ENCODE measurements around the gene GGA2.

Gene GGA2

GRCh38 chr16:23511731-23512130 lies 1.4 kb upstream of the GGA2 start:
- TF ChIP-seq EGR1 (IDR thresholded peaks at IDR 0.05) (no peak), USF1 (IDR thresholded peaks at IDR 0.05) (no peak), RAD21 (IDR thresholded peaks at IDR 0.05; ENCODE audit: low read depth) (no peak), FOXM1 (IDR thresholded peaks at IDR 0.05; ENCODE audit: borderline replicate concordance, low read depth) (no peak)

- TF ChIP-seq REST (IDR thresholded peaks at IDR 0.05; ENCODE audit: low read depth) (no peak), EP300 (IDR thresholded peaks at IDR 0.05; ENCODE audit: borderline replicate concordance) (no peak), TEAD4 (IDR thresholded peaks at IDR 0.05) (no peak), YY1 (IDR thresholded peaks at IDR 0.05; ENCODE audit: low read depth) (no peak), EGR1 (IDR thresholded peaks at IDR 0.05) (no peak), FOXM1 (IDR thresholded peaks at IDR 0.05; ENCODE audit: borderline replicate concordance, low read depth) (no peak), MAX (IDR thresholded peaks at IDR 0.05) (no peak), CEBPB (IDR thresholded peaks at IDR 0.05) (no peak), NFIC (IDR thresholded peaks at IDR 0.05) (no peak), CREB1 (IDR thresholded peaks at IDR 0.05; ENCODE audit: low read depth) (no peak), USF1 (IDR thresholded peaks at IDR 0.05) (no peak), TCF12 (IDR thresholded peaks at IDR 0.05; ENCODE audit: low read depth) (no peak), RAD21 (IDR thresholded peaks at IDR 0.05; ENCODE audit: low read depth) (no peak)
These were observed 521 bp downstream of the GGA2 start for GRCh38 chr16:23509782-23510163.

- TF ChIP-seq USF1 (IDR thresholded peaks at IDR 0.05) = no peak
- TF ChIP-seq RAD21 (IDR thresholded peaks at IDR 0.05; ENCODE audit: low read depth) = no peak
- TF ChIP-seq REST (IDR thresholded peaks at IDR 0.05; ENCODE audit: low read depth) = no peak
- no peak for TF ChIP-seq MAX (IDR thresholded peaks at IDR 0.05)
- no peak for TF ChIP-seq FOXM1 (IDR thresholded peaks at IDR 0.05; ENCODE audit: borderline replicate concordance, low read depth)
- TF ChIP-seq EGR1 (IDR thresholded peaks at IDR 0.05) = no peak
- no peak for TF ChIP-seq CEBPB (IDR thresholded peaks at IDR 0.05)
- no peak for TF ChIP-seq TCF12 (IDR thresholded peaks at IDR 0.05; ENCODE audit: low read depth)
- no peak for TF ChIP-seq TAF1 (IDR thresholded peaks at IDR 0.05; ENCODE audit: low read depth)
- no peak for TF ChIP-seq YY1 (IDR thresholded peaks at IDR 0.05; ENCODE audit: low read depth)
- no peak for TF ChIP-seq EP300 (IDR thresholded peaks at IDR 0.05; ENCODE audit: borderline replicate concordance)
- TF ChIP-seq ZBTB7A (IDR thresholded peaks at IDR 0.05; ENCODE audit: low read depth) = no peak
- TF ChIP-seq CREB1 (IDR thresholded peaks at IDR 0.05; ENCODE audit: low read depth) = no peak
- no peak for TF ChIP-seq NFIC (IDR thresholded peaks at IDR 0.05)
- no peak for TF ChIP-seq TEAD4 (IDR thresholded peaks at IDR 0.05)
These were observed 896 bp downstream of the GGA2 start for GRCh38 chr16:23509441-23509754.

- TF ChIP-seq YY1 (IDR thresholded peaks at IDR 0.05; ENCODE audit: low read depth) (no peak), USF1 (IDR thresholded peaks at IDR 0.05) (no peak), CEBPB (IDR thresholded peaks at IDR 0.05) (no peak), EGR1 (IDR thresholded peaks at IDR 0.05) (no peak), RAD21 (IDR thresholded peaks at IDR 0.05; ENCODE audit: low read depth) (no peak), TEAD4 (IDR thresholded peaks at IDR 0.05) (no peak), TAF1 (IDR thresholded peaks at IDR 0.05; ENCODE audit: low read depth) (no peak)
These were observed 1.5 kb downstream of the GGA2 start for GRCh38 chr16:23508589-23509440.

GRCh38 chr16:23506606-23506994 lies 3.7 kb downstream of the GGA2 start:
- no peak for TF ChIP-seq RAD21 (IDR thresholded peaks at IDR 0.05; ENCODE audit: low read depth)
- TF ChIP-seq YY1 (IDR thresholded peaks at IDR 0.05; ENCODE audit: low read depth) = no peak
- TF ChIP-seq EP300 (IDR thresholded peaks at IDR 0.05; ENCODE audit: borderline replicate concordance) = no peak
- no peak for TF ChIP-seq TAF1 (IDR thresholded peaks at IDR 0.05; ENCODE audit: low read depth)
